ENCODE measurements around the gene DYNC2I2. TPM values are rescaled to one million over a fixed set of nuclear protein-coding genes. Genes with fewer than 3 reads are reported as not detected.
"Not testable (repeated sequence)": the region's sequence is repeated elsewhere in the genome, so short reads cannot be mapped to it uniquely, and the experiment has no call there.

DYNC2I2 gene
- total and polyA plus RNA-seq, 5 experiments from 2014 or later, result 2.7 to 8.3 (median 4.1) TPM

- POLR2A ChIA-PET, result interaction anchor here (0.6 to 1.3 kb wide), 6 partner anchors 9 to 984 kb away, joined by 3 to 4 read pairs (median 3); partner anchors contain the start of gene SET
These were observed 40.5 kb upstream of the DYNC2I2 start for GRCh38 chr9:128696923-128697707.

GRCh38 chr9:128694344-128694743 is 37.7 kb upstream of the DYNC2I2 start:
- Mint-ChIP-seq H3K27ac (peak overlapping the region in 1 of 10 donors; percentile 63), H3K4me3 (no peak overlapping the region)

More at GRCh38 chr9:128696923-128697707, 40.5 kb upstream of the DYNC2I2 start:
- H3K27me3 Mint-ChIP-seq, result no peaks in the 10 kb centered on the region
- ATAC-seq, result no peak
- H3K4me1 Mint-ChIP-seq, result peaks cover 6 to 15% (median 13%) of the 10 kb centered on the region in 4 donors
- peaks cover 0 to 48% (median 9%) of the 10 kb centered on the region in 3 donors for H3K36me3 Mint-ChIP-seq
- DNase-seq, result no peak
- no peaks in the 10 kb centered on the region for H3K9me3 Mint-ChIP-seq
- H3K4me3 Mint-ChIP-seq, result no peak overlapping the region
- peak overlapping the region in 5 of 10 donors; percentile 36 to 65 (median 50) for H3K27ac Mint-ChIP-seq

GRCh38 chr9:128693738-128694137 is 37.1 kb upstream of the DYNC2I2 start:
- Mint-ChIP-seq H3K4me1 (peaks cover 15 to 28% (median 24%) of the 10 kb centered on the region in 4 donors), H3K27ac (peak overlapping the region in 6 of 10 donors; percentile 11 to 92 (median 62)), H3K36me3 (peaks cover 0 to 66% (median 14%) of the 10 kb centered on the region in 3 donors)
- H3K27me3 Mint-ChIP-seq, DNase-seq, H3K4me3 Mint-ChIP-seq, H3K9me3 Mint-ChIP-seq, ATAC-seq, POLR2A ChIA-PET: not testable (repeated sequence)

More at GRCh38 chr9:128694344-128694743, 37.7 kb upstream of the DYNC2I2 start:
- DNase-seq, result no peak
- POLR2A ChIA-PET, result interaction anchor here (0.5 kb wide), 1 partner anchor 26 kb away, joined by 5 read pairs; no protein-coding TSS in a partner anchor
- H3K27me3 Mint-ChIP-seq, result no peaks in the 10 kb centered on the region
- no peak for ATAC-seq
- H3K4me1 Mint-ChIP-seq, result peaks cover 15 to 28% (median 24%) of the 10 kb centered on the region in 4 donors
- H3K9me3 Mint-ChIP-seq, result no peaks in the 10 kb centered on the region
- peaks cover 0 to 66% (median 14%) of the 10 kb centered on the region in 3 donors for H3K36me3 Mint-ChIP-seq

- Mint-ChIP-seq H3K4me3 (peak overlapping the region; percentile 97 to 100 (median 98)), H3K27ac (peak overlapping the region; percentile 84 to 100 (median 97)), H3K36me3 (peaks cover 0 to 52% (median 14%) of the 10 kb centered on the region in 3 donors), H3K9me3 (no peaks in the 10 kb centered on the region), H3K27me3 (no peaks in the 10 kb centered on the region), H3K4me1 (peaks cover 28 to 54% (median 50%) of the 10 kb centered on the region in 4 donors)
- ATAC-seq (no peak), DNase-seq (no peak)
- POLR2A ChIA-PET, result interaction anchor here (0.6 to 4.5 kb wide), 14 partner anchors 10 to 530 kb away, joined by 3 to 34 read pairs (median 7); partner anchors contain the start of genes DYNC2I2, ENDOG, PKN3 and SPTAN1
These were observed 34.0 kb upstream of the DYNC2I2 start for GRCh38 chr9:128690684-128691034.

- DNase-seq (peak in 9 of 10 donors; percentile 16 to 82 (median 48)), ATAC-seq (peak; percentile 15 to 18)
- peak overlapping the region; percentile 97 to 100 (median 98) for H3K4me3 Mint-ChIP-seq
- H3K4me1 Mint-ChIP-seq, result peaks cover 31 to 60% (median 56%) of the 10 kb centered on the region in 4 donors
- H3K36me3 Mint-ChIP-seq, result peaks cover 0 to 47% (median 14%) of the 10 kb centered on the region in 3 donors
- POLR2A ChIA-PET, result interaction anchor here (0.6 to 4.5 kb wide), 23 partner anchors 11 to 529 kb away, joined by 3 to 34 read pairs (median 4); partner anchors contain the start of genes DOLPP1, DYNC2I2, ENDOG and KYAT1
- no peaks in the 10 kb centered on the region for H3K9me3 Mint-ChIP-seq
- H3K27me3 Mint-ChIP-seq, result no peaks in the 10 kb centered on the region
- peak overlapping the region; percentile 84 to 100 (median 97) for H3K27ac Mint-ChIP-seq
These were observed 33.4 kb upstream of the DYNC2I2 start for GRCh38 chr9:128689820-128690683.

GRCh38 chr9:128689293-128689774 is 32.7 kb upstream of the DYNC2I2 start:
- H3K4me3 Mint-ChIP-seq, result peak overlapping the region in 9 of 10 donors; percentile 18 to 85 (median 58)
- peaks cover 36 to 67% (median 63%) of the 10 kb centered on the region in 4 donors for H3K4me1 Mint-ChIP-seq
- H3K27me3 Mint-ChIP-seq, result no peaks in the 10 kb centered on the region
- H3K27ac Mint-ChIP-seq, result peak overlapping the region in 5 of 10 donors; percentile 33 to 74 (median 66)
- H3K36me3 Mint-ChIP-seq, result peaks cover 0 to 40% (median 14%) of the 10 kb centered on the region in 3 donors
- H3K9me3 Mint-ChIP-seq, result no peaks in the 10 kb centered on the region
- DNase-seq (peak in 5 of 10 donors; percentile 37 to 81 (median 52)), ATAC-seq (peak; percentile 15 to 23)
- POLR2A ChIA-PET, result interaction anchor here (0.6 to 4.5 kb wide), 23 partner anchors 8 to 391 kb away, joined by 3 to 34 read pairs (median 4); partner anchors contain the start of genes DOLPP1, DYNC2I2, ENDOG and KYAT1

- H3K4me3 Mint-ChIP-seq, result peak within 1 kb of the TSS; percentile 86 to 97 (median 91)
- peak; percentile 83 to 95 (median 92) for DNase-seq
- peaks cover 0 to 34% (median 11%) of the 10 kb centered on the region in 3 donors for H3K36me3 Mint-ChIP-seq
- no peaks in the 10 kb centered on the region for H3K9me3 Mint-ChIP-seq
- no peaks in the 10 kb centered on the region for H3K27me3 Mint-ChIP-seq
- POLR2A ChIA-PET, result interaction anchor here (0.6 to 4.5 kb wide), 22 partner anchors 9 to 392 kb away, joined by 3 to 34 read pairs (median 4); partner anchors contain the start of genes DOLPP1, DYNC2I2, ENDOG and KYAT1
- peak within 1 kb of the TSS; percentile 89 to 100 (median 97) for H3K27ac Mint-ChIP-seq
- H3K4me1 Mint-ChIP-seq, result peaks cover 37 to 72% (median 66%) of the 10 kb centered on the region in 4 donors
- peak; percentile 74 to 77 for ATAC-seq
These were observed 32.0 kb upstream of the DYNC2I2 start, which contains the start of gene SET for GRCh38 chr9:128688501-128689292. Gene SET, plus strand, starts transcription at chr9:128689222. Its CDS starts 361 bp downstream, at chr9:128689583.

GRCh38 chr9:128687453-128687852 is 30.8 kb upstream of the DYNC2I2 start:
- peaks cover 37 to 77% (median 68%) of the 10 kb centered on the region in 4 donors for H3K4me1 Mint-ChIP-seq
- peaks cover 0 to 21% (median 6%) of the 10 kb centered on the region in 3 donors for H3K36me3 Mint-ChIP-seq
- no peaks in the 10 kb centered on the region for H3K27me3 Mint-ChIP-seq
- peak overlapping the region in 9 of 10 donors; percentile 66 to 100 (median 97) for H3K27ac Mint-ChIP-seq
- peak overlapping the region in 6 of 10 donors; percentile 85 to 100 (median 96) for H3K4me3 Mint-ChIP-seq
- no peaks in the 10 kb centered on the region for H3K9me3 Mint-ChIP-seq
- ATAC-seq (no peak), DNase-seq (no peak)
- POLR2A ChIA-PET, result interaction anchor here (0.5 to 4.2 kb wide), 8 partner anchors 10 to 558 kb away, joined by 3 to 25 read pairs (median 4); partner anchors contain the start of genes SPTAN1 and ZDHHC12

- Mint-ChIP-seq H3K36me3 (peaks cover 0 to 8% (median 0%) of the 10 kb centered on the region in 3 donors), H3K9me3 (no peaks in the 10 kb centered on the region), H3K4me1 (peaks cover 29 to 73% (median 60%) of the 10 kb centered on the region in 4 donors), H3K27me3 (no peaks in the 10 kb centered on the region), H3K4me3 (peak overlapping the region; percentile 93 to 100 (median 98)), H3K27ac (peak overlapping the region; percentile 90 to 100 (median 98))
- ATAC-seq (no peak), DNase-seq (peak in 5 of 10 donors; percentile 23 to 47 (median 36))
- POLR2A ChIA-PET, result interaction anchor here (0.5 to 3.2 kb wide), 7 partner anchors 12 to 98 kb away, joined by 3 to 19 read pairs (median 6); no protein-coding TSS in a partner anchor
These were observed 29.2 kb upstream of the DYNC2I2 start for GRCh38 chr9:128685636-128686489.

All from naive thymus-derived CD8-positive, alpha-beta T cell (primary cell).